HepG2 (cell line): ENCODE measurements around the gene SMOC1. TPM values are rescaled to one million over a fixed set of nuclear protein-coding genes. Genes with fewer than 3 reads are reported as not detected.

Source experiments
- FOXA1 ChIP-seq, 2 experiments: fragments of 450-650 bp in 1 of 2; sonication (generic) in 1 of 2; formaldehyde crosslinking in 1 of 2; IDR thresholded peaks; 2 replicates each; pipeline versions ENCODE4 v1.4.0 to v1.6.1; 2016 to 2020; ENCODE audit warnings: missing genetic modification reagents in 1 of 2
- HMGXB4 ChIP-seq, 2 experiments: sonication (generic) in 1 of 2; formaldehyde crosslinking in 1 of 2; IDR thresholded peaks; 2 replicates each; pipeline versions ENCODE4 v1.4.0 to v1.6.1; 2018 to 2020; ENCODE audit warnings: missing genetic modification reagents in 2 of 2, borderline replicate concordance in 1 of 2, low read depth in 1 of 2, mild to moderate bottlenecking in 1 of 2, missing biosample characterization in 1 of 2
- IRF2 ChIP-seq: IDR thresholded peaks from 2 replicates; pipeline ENCODE4 v1.6.1; 2018; ENCODE audit warnings: missing genetic modification reagents, missing compliant biosample characterization
- KLF11 ChIP-seq: IDR thresholded peaks from 2 replicates; pipeline ENCODE4 v1.6.1; 2016; ENCODE audit warnings: missing compliant biosample characterization
- MXI1 ChIP-seq: IDR thresholded peaks from 3 replicates; pipeline ENCODE4 v1.6.1; 2012; ENCODE audit warnings: low read depth, low read length, inconsistent platforms, borderline replicate concordance
- NONO ChIP-seq, 2 experiments: fragments of 450-650 bp in 1 of 2; sonication (generic) in 1 of 2; formaldehyde crosslinking in 1 of 2; IDR thresholded peaks in 1 of 2; conservative IDR thresholded peaks in 1 of 2; 2 replicates each; pipeline versions ENCODE4 v1.6.1 to v1.8.0; 2017 to 2022; ENCODE audit warnings: mild to moderate bottlenecking in 1 of 2, missing genetic modification reagents in 1 of 2, moderate library complexity in 1 of 2
- POGK ChIP-seq: sonication (generic); formaldehyde crosslinking; conservative IDR thresholded peaks from 2 replicates; pipeline ENCODE4 v1.8.0; 2022; ENCODE audit warnings: mild to moderate bottlenecking, moderate library complexity, missing genetic modification reagents
- RFXAP ChIP-seq: sonication (generic); formaldehyde crosslinking; IDR thresholded peaks from 2 replicates; pipeline ENCODE4 v1.4.0; 2020; ENCODE audit warnings: missing genetic modification reagents, borderline replicate concordance
- SALL1 ChIP-seq: sonication (generic); formaldehyde crosslinking; IDR thresholded peaks from 2 replicates; pipeline ENCODE4 v1.8.0; 2022; ENCODE audit warnings: mild to moderate bottlenecking, missing genetic modification reagents
- SMC3 ChIP-seq: IDR thresholded peaks from 2 replicates; pipeline ENCODE4 v1.6.1; 2011; ENCODE audit warnings: low read length, improper control_type of control experiment
- STAG1 ChIP-seq: sonication (generic); formaldehyde crosslinking; IDR thresholded peaks from 2 replicates; pipeline ENCODE4 v1.4.0; 2020; ENCODE audit warnings: missing genetic modification reagents
- THAP9 ChIP-seq: sonication (generic); formaldehyde crosslinking; IDR thresholded peaks from 2 replicates; pipeline ENCODE4; 2020; ENCODE audit warnings: missing genetic modification reagents, mild to moderate bottlenecking, borderline replicate concordance
- ZGPAT ChIP-seq: IDR thresholded peaks from 2 replicates; pipeline ENCODE4 v1.6.1; 2016; ENCODE audit warnings: mild to moderate bottlenecking
- ZNF329 ChIP-seq: sonication (generic); formaldehyde crosslinking; IDR thresholded peaks from 2 replicates; pipeline ENCODE4 v1.9.0; 2021; ENCODE audit warnings: low read depth, mild to moderate bottlenecking, missing genetic modification reagents
- ZNF350 ChIP-seq: sonication (generic); formaldehyde crosslinking; IDR thresholded peaks from 2 replicates; pipeline ENCODE4 v1.4.0; 2020; ENCODE audit warnings: mild to moderate bottlenecking, low read depth, missing genetic modification reagents, borderline replicate concordance
- ZNF709 ChIP-seq: sonication (generic); formaldehyde crosslinking; IDR thresholded peaks from 2 replicates; pipeline ENCODE4 v1.5.0; 2020; ENCODE audit warnings: mild to moderate bottlenecking, missing genetic modification reagents
- ZSCAN29 ChIP-seq: sonication (generic); formaldehyde crosslinking; conservative IDR thresholded peaks from 2 replicates; pipeline ENCODE4 v1.4.0; 2020; ENCODE audit warnings: mild to moderate bottlenecking, missing genetic modification reagents
- ZSCAN9 ChIP-seq: IDR thresholded peaks from 2 replicates; pipeline ENCODE4 v1.6.1; 2016; ENCODE audit warnings: borderline replicate concordance
- polyA plus RNA-seq, 8 experiments: library from polyadenylated mRNA; depleted of rRNA in 3 of 8; stranded (reverse) in 7 of 8; unstranded in 1 of 8; fragments of >200 nt; fragmentation: Illumina TruSeq in 4 of 8; extraction: Trizol in 4 of 8; gene quantifications; 2 replicates each; pipeline versions ENCODE4 v1.2.1 to v1.2.3, GENCODE V29; 2011 to 2016; ENCODE audit warnings: low read depth in 4 of 8, missing spikeins in 1 of 8, mixed read lengths in 1 of 8; ENCODE audit not compliant: insufficient read depth in 1 of 8
- total RNA-seq, 5 experiments: library from RNA; depleted of rRNA; stranded (reverse); fragments of >200 nt; fragmentation: Illumina TruSeq; extraction: Trizol; gene quantifications; 2 replicates each; pipeline ENCODE4 v1.2.3, GENCODE V29; 2016; ENCODE audit warnings: low read depth in 1 of 5

SMOC1 gene
- total and polyA plus RNA-seq, 2 of the 13 experiments (the other 11 are each of a cell fraction or from before 2014, with no cell fraction given) = 17.8 to 35.6 TPM

GRCh38 chr14:70027785-70028428 is 148.7 kb downstream of the SMOC1 start (continued):
- TF ChIP-seq THAP9 (0 out of 2 replicates have a peak, but pooled peaks have one; percentile 20), SMC3 (peak; percentile 86), ZSCAN29 (CRISPR knock-in tag) (no peak), SALL1 (CRISPR knock-in tag) (peak; percentile 62), NONO (IDR thresholded peaks at IDR 0.05) (no peak), NONO (CRISPR knock-in tag; conservative IDR thresholded peaks at IDR 0.05) (0 out of 2 replicates have a peak, but pooled peaks have one; percentile 33), IRF2 (CRISPR knock-in tag) (0 out of 2 replicates have a peak, but pooled peaks have one; percentile 31), STAG1 (peak; percentile 98), MXI1 (0 out of 3 replicates have a peak, but pooled peaks have one; percentile 18), ZNF329 (CRISPR knock-in tag) (0 out of 2 replicates have a peak, but pooled peaks have one; percentile 17), ZNF709 (CRISPR knock-in tag) (0 out of 2 replicates have a peak, but pooled peaks have one; percentile 24), ZNF350 (CRISPR knock-in tag) (0 out of 2 replicates have a peak, but pooled peaks have one; percentile 33), RFXAP (peak; percentile 26; the same call in 1 of the 2 replicates), HMGXB4 (CRISPR knock-in tag; IDR thresholded peaks at IDR 0.05; ENCODE audit: borderline replicate concordance in 1 of 2, low read depth in 1 of 2) (peak in 1 of 2 experiments; percentile 37; a peak in 1 of 4 replicates), ZSCAN9 (0 out of 2 replicates have a peak, but pooled peaks have one; percentile 35), FOXA1 (IDR thresholded peaks at IDR 0.05) (no peak), FOXA1 (CRISPR knock-in tag; IDR thresholded peaks at IDR 0.05) (no peak), POGK (CRISPR knock-in tag) (0 out of 2 replicates have a peak, but pooled peaks have one; percentile 27), ZGPAT (0 out of 2 replicates have a peak, but pooled peaks have one; percentile 23), KLF11 (0 out of 2 replicates have a peak, but pooled peaks have one; percentile 30)
